H1 (cell line): ENCODE measurements around the gene TMEM255B. TPM values are rescaled to one million over a fixed set of nuclear protein-coding genes. Genes with fewer than 3 reads are reported as not detected.

Experiments
- CTCF ChIA-PET: fragments of 300-600 bp; sonication (Branson Sonifier 250); formaldehyde crosslinking; loops from one replicate; lab custom pipeline; 2021; ENCODE audit not compliant: partially characterized antibody; lab: Charles Lee
- POLR2A ChIA-PET: fragments of 300-600 bp; sonication (Branson Sonifier 250); formaldehyde crosslinking; loops from one replicate; lab custom pipeline; 2021; ENCODE audit warnings: inconsistent platforms; ENCODE audit not compliant: partially characterized antibody; lab: Charles Lee
- DNase-seq, 2 experiments: peaks; one replicate each; pipeline versions ENCODE4 v3.0.0 to v3.0.0-alpha.2; 2010 to 2022; ENCODE audit warnings: low spot score in 2 of 2, low read depth in 1 of 2, mixed read lengths in 1 of 2
- FAIRE-seq: peaks from 2 replicates; lab custom pipeline; 2011; peaks lifted over from hg19 to GRCh38; lab: Jason Lieb, UNC
- H2AFZ ChIP-seq: 2 replicates; pipeline ENCODE4 v1.8.1; 2012; ENCODE audit warnings: low read length, inconsistent platforms
- H2AK5ac ChIP-seq: 2 replicates; pipeline ENCODE4 v1.6.1; 2013; ENCODE audit warnings: low read depth, low read length
- H2BK120ac ChIP-seq: replicated peaks from 2 replicates; pipeline ENCODE3; 2013; ENCODE audit warnings: low read depth, low read length, inconsistent platforms
- H2BK12ac ChIP-seq: 2 replicates; pipeline ENCODE4 v1.6.1; 2013; ENCODE audit warnings: low read depth, low read length
- H2BK15ac ChIP-seq: 2 replicates; pipeline ENCODE4 v1.6.1; 2013; ENCODE audit warnings: low read length
- H2BK20ac ChIP-seq: 2 replicates; pipeline ENCODE4 v1.6.1; 2013; ENCODE audit warnings: low read length
- H2BK5ac ChIP-seq: 2 replicates; pipeline ENCODE4 v1.6.1; 2013; ENCODE audit warnings: low read depth, low read length
- H3K14ac ChIP-seq: 2 replicates; pipeline ENCODE4 v1.6.1; 2013; ENCODE audit warnings: inconsistent platforms; ENCODE audit not compliant: insufficient read length
- H3K18ac ChIP-seq: 2 replicates; pipeline ENCODE4 v1.6.1; 2013; ENCODE audit warnings: low read length; ENCODE audit errors: extremely low read depth
- H3K23ac ChIP-seq: 2 replicates; pipeline ENCODE4 v1.6.1; 2013; ENCODE audit warnings: inconsistent platforms; ENCODE audit not compliant: insufficient read length
- H3K23me2 ChIP-seq: 2 replicates; pipeline ENCODE4 v1.6.1; 2013; ENCODE audit warnings: low read depth, low read length
- H3K27ac ChIP-seq: 2 replicates; pipeline ENCODE4 v1.6.1; 2011; ENCODE audit warnings: low read depth, low read length, inconsistent platforms
- H3K27me3 ChIP-seq, 4 experiments: replicated peaks in 1 of 4; 1 replicate in 1 of 4; 2 replicates in 3 of 4; pipeline versions ENCODE4 v1.6.1 to v1.8.1; 2011 to 2013; ENCODE audit warnings: low read length in 3 of 4, mild to moderate bottlenecking in 3 of 4, inconsistent platforms in 2 of 4, mixed read lengths in 2 of 4, moderate library complexity in 1 of 4; ENCODE audit not compliant: control insufficient read depth in 3 of 4, insufficient read depth in 3 of 4; ENCODE audit errors: extremely low read depth in 1 of 4
- H3K36me3 ChIP-seq, 4 experiments: 2 replicates each; pipeline versions ENCODE4 v1.6.1 to v1.8.1; 2011 to 2013; ENCODE audit warnings: mild to moderate bottlenecking in 4 of 4, low read length in 3 of 4, moderate library complexity in 2 of 4, control low read depth in 1 of 4, inconsistent platforms in 1 of 4; ENCODE audit not compliant: insufficient read depth in 4 of 4, control insufficient read depth in 2 of 4
- H3K4ac ChIP-seq: replicated peaks from 2 replicates; pipeline ENCODE3; 2013; ENCODE audit warnings: low read length, low read depth, mixed read lengths, inconsistent platforms; ENCODE audit not compliant: insufficient read length
- H3K4me1 ChIP-seq, 4 experiments: replicated peaks in 1 of 4; 1 replicate in 1 of 4; 2 replicates in 3 of 4; pipeline versions ENCODE4 v1.6.1 to v1.8.1; 2011 to 2013; ENCODE audit warnings: low read length in 3 of 4, inconsistent platforms in 2 of 4, mixed read lengths in 1 of 4; ENCODE audit not compliant: insufficient read depth in 4 of 4, control insufficient read depth in 3 of 4
- H3K4me2 ChIP-seq, 2 experiments: 2 replicates each; pipeline versions ENCODE4 v1.6.1 to v1.8.1; 2011 to 2013; ENCODE audit warnings: low read depth in 2 of 2, low read length in 2 of 2, control low read depth in 1 of 2, inconsistent platforms in 1 of 2, mild to moderate bottlenecking in 1 of 2; ENCODE audit not compliant: insufficient read depth in 1 of 2
- H3K4me3 ChIP-seq, 4 experiments: fragments of 200-600, 300-600 bp in 1 of 4; sonication (generic), shearing (Covaris generic), sonication (Bioruptor Twin) in 1 of 4; 2 replicates each; pipeline versions ENCODE4 v1.5.1 to v1.8.1; 2011 to 2016; ENCODE audit warnings: low read length in 4 of 4, low read depth in 3 of 4, control low read depth in 2 of 4, inconsistent platforms in 2 of 4, mild to moderate bottlenecking in 2 of 4, mixed read lengths in 1 of 4, moderate library complexity in 1 of 4; ENCODE audit not compliant: insufficient read depth in 2 of 4; ENCODE audit errors: extremely low read depth in 1 of 4
- H3K56ac ChIP-seq: replicated peaks from 2 replicates; pipeline ENCODE3; 2013; ENCODE audit warnings: low read depth, mild to moderate bottlenecking, mixed read lengths, low read length, inconsistent platforms; ENCODE audit not compliant: insufficient read length
- H3K79me1 ChIP-seq: 2 replicates; pipeline ENCODE4 v1.6.1; 2013; ENCODE audit warnings: low read depth, low read length, control low read depth
- H3K79me2 ChIP-seq, 2 experiments: 2 replicates each; pipeline versions ENCODE4 v1.6.1 to v1.8.1; 2012 to 2013; ENCODE audit warnings: low read length in 2 of 2, mild to moderate bottlenecking in 2 of 2, inconsistent platforms in 1 of 2; ENCODE audit not compliant: insufficient read depth in 2 of 2, control insufficient read depth in 1 of 2
- H3K9ac ChIP-seq, 4 experiments: replicated peaks in 1 of 4; 1 replicate in 1 of 4; 2 replicates in 3 of 4; pipeline versions ENCODE4 v1.6.1 to v1.8.1; 2011 to 2013; ENCODE audit warnings: low read depth in 3 of 4, low read length in 3 of 4, control low read depth in 2 of 4, mild to moderate bottlenecking in 2 of 4, moderate library complexity in 2 of 4, inconsistent platforms in 1 of 4; ENCODE audit errors: extremely low read depth in 1 of 4
- H3K9me3 ChIP-seq, 2 experiments: 2 replicates each; pipeline versions ENCODE4 v1.6.1 to v1.8.1; 2012 to 2013; ENCODE audit warnings: mild to moderate bottlenecking in 2 of 2, moderate library complexity in 2 of 2, control low read depth in 1 of 2, inconsistent platforms in 1 of 2, low read depth in 1 of 2, low read length in 1 of 2, mixed read lengths in 1 of 2; ENCODE audit not compliant: insufficient read depth in 2 of 2
- H4K20me1 ChIP-seq, 2 experiments: replicated peaks in 1 of 2; 2 replicates each; pipeline versions ENCODE3 to v1.8.1; 2011 to 2013; ENCODE audit warnings: inconsistent platforms in 2 of 2, low read length in 2 of 2, mild to moderate bottlenecking in 1 of 2; ENCODE audit not compliant: insufficient read depth in 2 of 2, control insufficient read depth in 1 of 2
- H4K5ac ChIP-seq: 2 replicates; pipeline ENCODE4 v1.6.1; 2013; ENCODE audit warnings: low read length, low read depth, mixed read lengths, inconsistent platforms; ENCODE audit not compliant: insufficient read length
- H4K8ac ChIP-seq: 2 replicates; pipeline ENCODE4 v1.8.0; 2013; ENCODE audit warnings: mild to moderate bottlenecking, moderate library complexity, low read length, inconsistent platforms; ENCODE audit not compliant: insufficient read depth; ENCODE audit errors: extremely low read depth
- H4K91ac ChIP-seq: replicated peaks from 2 replicates; pipeline ENCODE3; 2013; ENCODE audit warnings: low read length, mixed read lengths, inconsistent platforms; ENCODE audit not compliant: insufficient read length
- TAF1 ChIP-seq: IDR thresholded peaks from 2 replicates; pipeline ENCODE4 v1.6.1; 2011; ENCODE audit warnings: mild to moderate bottlenecking, low read depth, low read length
- WGBS, 2 experiments: shearing (Covaris generic) in 1 of 2; methylation state at CpG; one replicate each; pipeline versions ENCODE4 v1.1.6 to v1.1.7; 2013 to 2015; ENCODE audit warnings: low lambda C conversion rate in 2 of 2, mixed read lengths in 2 of 2, inconsistent platforms in 1 of 2, low coverage in 1 of 2, missing lambda C conversion rate in 1 of 2; ENCODE audit not compliant: insufficient replicate concordance in 2 of 2, insufficient coverage in 1 of 2, insufficient read length in 1 of 2; ENCODE audit errors: extremely low coverage in 1 of 2, missing lambda C conversion rate in 1 of 2; 5-methylcytosine and 5-hydroxymethylcytosine counted together
- polyA plus RNA-seq, 7 experiments: library from polyadenylated mRNA; depleted of rRNA in 3 of 7; stranded (reverse) in 5 of 7; unstranded in 2 of 7; fragments of >200 nt in 5 of 7; fragments of 200-250 nt in 2 of 7; gene quantifications; 1 replicate in 5 of 7; 2 replicates in 1 of 7; 4 replicates in 1 of 7; pipeline versions ENCODE4 v1.2.1 to v1.2.3, GENCODE V29; 2011 to 2013; ENCODE audit warnings: missing spikeins in 2 of 7, mixed read lengths in 2 of 7
- total RNA-seq: library from RNA; stranded (reverse); fragmentation: NEBNext Ultra II Directional; extraction: Animal tissue kit (Norgen Biotek cat#: 25700); gene quantifications from 2 replicates; pipeline ENCODE4 v1.2.1, GENCODE V29; 2021

Gene TMEM255B
- total and polyA plus RNA-seq, 2 of the 8 experiments (the other 6 are each of a cell fraction or from before 2014, with no cell fraction given) = 3.4 to 4.4 TPM

- H2BK5ac ChIP-seq = peak overlapping the region; percentile 52; the same call in 1 of the 2 replicates
- H4K8ac ChIP-seq = peak overlapping the region; percentile 58; the same call in 1 of the 2 replicates
- peak overlapping the region; percentile 27 for H4K5ac ChIP-seq
- H2BK12ac ChIP-seq = peak overlapping the region; percentile 71; the same call in 1 of the 2 replicates
- no peak overlapping the region for H3K14ac ChIP-seq
- no peak overlapping the region for H3K4ac ChIP-seq
- peak overlapping the region; percentile 92; the same call in 1 of the 2 replicates for H2BK15ac ChIP-seq
- no peak overlapping the region; the same call in 1 of the 2 replicates for H3K27ac ChIP-seq
- H3K56ac ChIP-seq = no peak overlapping the region
- H3K27me3 ChIP-seq = no peaks in the 10 kb centered on the region
- WGBS, 2 experiments = 85% methylated on average over 6 of the region's 8 CpGs; no CpG with 5 or more reads in 1 of the 2 experiments
- POLR2A ChIA-PET = no interaction called here
- H3K9ac ChIP-seq = no peak overlapping the region
- H3K79me2 ChIP-seq = no peaks in the 10 kb centered on the region
- no peaks in the 10 kb centered on the region for H3K79me1 ChIP-seq
- no peak overlapping the region for H2AFZ ChIP-seq
- H3K9me3 ChIP-seq = no peaks in the 10 kb centered on the region
- peak overlapping the region; percentile 60; the same call in 1 of the 2 replicates for H3K18ac ChIP-seq
- H4K91ac ChIP-seq = peak overlapping the region; percentile 75
- no peak for DNase-seq
- H3K23me2 ChIP-seq = no peaks in the 10 kb centered on the region
- H3K36me3 ChIP-seq = peaks cover 0 to 4% (median 0%) of the 10 kb centered on the region in 4 experiments; a peak in 3 of 8 replicates
- no peak overlapping the region for H2BK120ac ChIP-seq
- H3K4me1 ChIP-seq = peaks cover 0 to 16% (median 7%) of the 10 kb centered on the region in 4 experiments; a peak in 5 of 7 replicates
- no peaks in the 10 kb centered on the region for H4K20me1 ChIP-seq
- TF ChIP-seq TAF1 = no peak
- TF ChIP-seq, all 59 proteins: peak for 0
- FAIRE-seq = no peak
- CTCF ChIA-PET = no interaction called here
- Histone ChIP-seq H3K4me2 (no peak overlapping the region), H3K23ac (no peak overlapping the region), H2AK5ac (no peak overlapping the region), H2BK20ac (no peak overlapping the region), H3K4me3 (no peak overlapping the region)
Measured at GRCh38 chr13:113838711-113839201, 79.7 kb downstream of the TMEM255B start.
